Measurements from ENCODE around the gene ARHGAP44.

DNA sequence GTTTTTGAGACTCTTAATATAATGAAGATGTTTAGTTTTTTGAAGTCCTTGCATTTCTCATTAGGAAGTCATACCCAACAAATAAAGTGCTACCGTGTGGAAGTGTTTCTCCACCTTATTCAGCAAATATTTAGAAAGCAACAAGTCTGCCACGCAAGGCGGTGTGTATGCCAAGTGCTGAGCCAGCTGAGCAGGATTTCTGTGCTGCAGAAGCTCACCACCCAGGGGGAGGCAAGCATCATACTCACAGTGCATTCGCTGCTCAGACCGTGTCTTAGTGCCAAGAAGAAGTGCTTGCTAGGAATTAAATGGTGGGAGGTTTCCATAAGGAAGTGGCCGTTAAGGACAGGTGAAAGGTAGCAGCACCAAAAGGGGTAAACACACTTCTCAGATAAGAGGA lies 111.2 kb downstream of the ARHGAP44 start:
- TF ChIP-seq, protein P1, sequence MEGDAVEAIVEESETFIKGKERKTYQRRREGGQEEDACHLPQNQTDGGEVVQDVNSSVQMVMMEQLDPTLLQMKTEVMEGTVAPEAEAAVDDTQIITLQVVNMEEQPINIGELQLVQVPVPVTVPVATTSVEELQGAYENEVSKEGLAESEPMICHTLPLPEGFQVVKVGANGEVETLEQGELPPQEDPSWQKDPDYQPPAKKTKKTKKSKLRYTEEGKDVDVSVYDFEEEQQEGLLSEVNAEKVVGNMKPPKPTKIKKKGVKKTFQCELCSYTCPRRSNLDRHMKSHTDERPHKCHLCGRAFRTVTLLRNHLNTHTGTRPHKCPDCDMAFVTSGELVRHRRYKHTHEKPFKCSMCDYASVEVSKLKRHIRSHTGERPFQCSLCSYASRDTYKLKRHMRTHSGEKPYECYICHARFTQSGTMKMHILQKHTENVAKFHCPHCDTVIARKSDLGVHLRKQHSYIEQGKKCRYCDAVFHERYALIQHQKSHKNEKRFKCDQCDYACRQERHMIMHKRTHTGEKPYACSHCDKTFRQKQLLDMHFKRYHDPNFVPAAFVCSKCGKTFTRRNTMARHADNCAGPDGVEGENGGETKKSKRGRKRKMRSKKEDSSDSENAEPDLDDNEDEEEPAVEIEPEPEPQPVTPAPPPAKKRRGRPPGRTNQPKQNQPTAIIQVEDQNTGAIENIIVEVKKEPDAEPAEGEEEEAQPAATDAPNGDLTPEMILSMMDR (IDR thresholded peaks at IDR 0.05 in 8 of 11, conservative IDR thresholded peaks at IDR 0.05 in 3 of 11), result no peak
- TF ChIP-seq POLR2A (IDR thresholded peaks at IDR 0.05), result no peak
- no peak for TF ChIP-seq POLR2AphosphoS5 (IDR thresholded peaks at IDR 0.05)

Data from spleen (tissue), 7 donors.